B cell (primary cell): ENCODE results near the gene ADAP2. TPM values are rescaled to one million over a fixed set of nuclear protein-coding genes. Genes with fewer than 3 reads are reported as not detected.

Source experiments
- ATAC-seq: fragments of 200-7000 bp; cut with Tn5 transposase; one replicate; pipeline ENCODE4 v1.10.0; 2021; ENCODE audit warnings: low read depth, mild to moderate bottlenecking, moderate number of reproducible peaks, moderate library complexity
- CTCF ChIA-PET: fragments of 350-600 bp; sonication (Branson Sonifier 250); formaldehyde crosslinking; loops from one replicate; lab custom pipeline; 2021; ENCODE audit warnings: antibody characterized with exemption, inconsistent platforms; lab: Charles Lee
- POLR2A ChIA-PET: fragments of 350-600 bp; sonication (Branson Sonifier 250); formaldehyde crosslinking; loops from one replicate; lab custom pipeline; 2021; ENCODE audit warnings: antibody characterized with exemption; lab: Charles Lee
- DNase-seq: peaks from one replicate; pipeline ENCODE4 v3.0.0; 2013
- H2AFZ ChIP-seq: 2 replicates; pipeline ENCODE4 v1.6.1; 2012; ENCODE audit warnings: mild to moderate bottlenecking, low read depth, low read length; ENCODE audit not compliant: insufficient read depth, poor library complexity, severe bottlenecking
- H3K27ac ChIP-seq, 2 donors: 1 replicate in 1 of 2; 2 replicates in 1 of 2; pipeline ENCODE4 v1.5.1; 2012 to 2013; ENCODE audit warnings: low read length in 2 of 2, mild to moderate bottlenecking in 2 of 2, moderate library complexity in 1 of 2
- H3K27me3 ChIP-seq, 4 experiments: fragments of 200-600 bp in 1 of 4; sonication (generic) in 1 of 4; replicated peaks in 1 of 4; 1 replicate in 2 of 4; 2 replicates in 2 of 4; pipeline versions ENCODE4 v1.6.1 to v1.7.0; 2013 to 2016; ENCODE audit warnings: low read length in 3 of 4, mild to moderate bottlenecking in 2 of 4, mixed read lengths in 1 of 4, moderate library complexity in 1 of 4; ENCODE audit not compliant: insufficient read depth in 4 of 4, control insufficient read depth in 3 of 4; ENCODE audit errors: control extremely low read depth in 1 of 4
- H3K36me3 ChIP-seq, 2 experiments: replicated peaks in 1 of 2; 1 replicate in 1 of 2; 2 replicates in 1 of 2; pipeline versions ENCODE4 v1.6.1 to v1.7.1; 2013; ENCODE audit warnings: low read length in 1 of 2; ENCODE audit not compliant: insufficient read depth in 2 of 2, control insufficient read depth in 1 of 2; ENCODE audit errors: control extremely low read depth in 1 of 2, extremely low read depth in 1 of 2
- H3K4me1 ChIP-seq, 2 donors: fragments of 200-600 bp in 1 of 2; sonication (generic) in 1 of 2; 1 replicate in 1 of 2; 2 replicates in 1 of 2; pipeline versions ENCODE4 v1.5.1 to v1.6.1; 2013 to 2017; ENCODE audit warnings: low read length in 2 of 2; ENCODE audit not compliant: control insufficient read depth in 2 of 2, insufficient read depth in 2 of 2
- H3K4me2 ChIP-seq: replicated peaks from 2 replicates; pipeline ENCODE3; 2012; ENCODE audit warnings: mild to moderate bottlenecking, low read depth, low read length; ENCODE audit not compliant: poor library complexity, severe bottlenecking
- H3K4me3 ChIP-seq, 5 experiments: fragments of 200-600 bp in 1 of 5; sonication (generic) in 1 of 5; 1 replicate in 3 of 5; 2 replicates in 2 of 5; pipeline versions ENCODE4 v1.5.1 to v1.7.0; 2011 to 2016; ENCODE audit warnings: low read length in 4 of 5, mild to moderate bottlenecking in 4 of 5, low read depth in 2 of 5, control low read depth in 1 of 5, moderate library complexity in 1 of 5; ENCODE audit not compliant: insufficient read depth in 1 of 5; ENCODE audit errors: control extremely low read depth in 1 of 5, extremely low read depth in 1 of 5
- H3K79me2 ChIP-seq: fragments of 200-600 bp; sonication (generic); one replicate; pipeline ENCODE4 v1.6.0; 2016; ENCODE audit warnings: low read length; ENCODE audit not compliant: control insufficient read depth, insufficient read depth
- H3K9ac ChIP-seq: fragments of 200-600 bp; sonication (generic); 2 replicates; pipeline ENCODE4 v1.6.1; 2017; ENCODE audit warnings: mild to moderate bottlenecking, low read length, moderate library complexity
- H3K9me3 ChIP-seq, 3 donors: one replicate each; pipeline versions ENCODE4 v1.6.1 to v1.7.1; 2013; ENCODE audit warnings: low read length in 2 of 3; ENCODE audit not compliant: control insufficient read depth in 2 of 3, insufficient read depth in 1 of 3; ENCODE audit errors: control extremely low read depth in 1 of 3
- H4K20me1 ChIP-seq: 2 replicates; pipeline ENCODE4 v1.6.0; 2012; ENCODE audit warnings: mild to moderate bottlenecking, low read length; ENCODE audit not compliant: insufficient read depth, control insufficient read depth, poor library complexity, severe bottlenecking
- H3K27ac Mint-ChIP-seq: one replicate; pipeline ENCODE4 v1.8.0; 2021; ENCODE audit warnings: mixed read lengths
- H3K27me3 Mint-ChIP-seq: one replicate; pipeline ENCODE4 v1.8.0; 2021; ENCODE audit warnings: mixed read lengths
- H3K4me1 Mint-ChIP-seq: one replicate; pipeline ENCODE4 v1.8.0; 2021; ENCODE audit warnings: mixed read lengths
- H3K4me3 Mint-ChIP-seq: one replicate; pipeline ENCODE4 v1.8.0; 2021; ENCODE audit warnings: mixed read lengths
- H3K9me3 Mint-ChIP-seq: one replicate; pipeline ENCODE4 v1.8.0; 2022; ENCODE audit warnings: mixed read lengths; ENCODE audit not compliant: insufficient read depth
- CTCF ChIP-seq: fragments of 200-600 bp; IDR thresholded peaks from one replicate; pipeline ENCODE4 v1.8.0; 2022; ENCODE audit warnings: antibody characterized with exemption, mild to moderate bottlenecking
- EZH2 ChIP-seq: IDR thresholded peaks from 2 replicates; pipeline ENCODE4 v1.6.1; 2012; ENCODE audit warnings: borderline replicate concordance, low read depth, mild to moderate bottlenecking, moderate library complexity, low read length; ENCODE audit not compliant: insufficient read depth, poor library complexity, severe bottlenecking
- WGBS: methylation state at CpG from one replicate; pipeline ENCODE4 v1.1.5; 2013; ENCODE audit warnings: missing lambda C conversion rate; ENCODE audit not compliant: insufficient coverage; 5-methylcytosine and 5-hydroxymethylcytosine counted together
- intact Hi-C: fragments of 100-400 bp; cut with micrococcal nuclease; formaldehyde crosslinking; loops from one replicate; pipeline ENCODE4 v1.10.0; 2022
- polyA plus RNA-seq: library from polyadenylated mRNA; depleted of rRNA; stranded (reverse); fragments of >200 nt; gene quantifications from 2 replicates; pipeline ENCODE4 v1.2.3, GENCODE V29; 2012
- total RNA-seq, 2 donors: library from RNA; stranded (reverse); fragments of 120-200 nt in 1 of 2; gene quantifications; 1 replicate in 1 of 2; 2 replicates in 1 of 2; pipeline versions ENCODE4 v1.2.3 to v1.2.4, GENCODE V29; 2013 to 2022

ADAP2 gene
- total and polyA plus RNA-seq, 2 donors (not counting 1 experiment from before 2014, with no cell fraction given) = 8.5 to 14.6 TPM

GRCh38 chr17:30969989-30970830, 48.5 kb downstream of the ADAP2 start:
- H4K20me1 ChIP-seq = peaks cover 3% of the 10 kb centered on the region
- ChIA-PET POLR2A (interaction anchor here (0.6 to 2.6 kb wide), 8 partner anchors 9 to 146 kb away, joined by 3 to 9 read pairs (median 6); partner anchors contain the start of genes ADAP2 and CRLF3), CTCF (interaction anchor here (0.6 to 5.6 kb wide), 12 partner anchors 11 to 871 kb away, joined by 3 to 45 read pairs (median 4); partner anchors contain the start of genes ADAP2 and TEFM)
- H3K4me1 ChIP-seq = peaks cover 31 to 46% of the 10 kb centered on the region in 2 donors
- Mint-ChIP-seq H3K27me3 (no peaks in the 10 kb centered on the region), H3K4me1 (peaks cover 47% of the 10 kb centered on the region), H3K9me3 (no peaks in the 10 kb centered on the region), H3K27ac (peak overlapping the region; percentile 94), H3K4me3 (peak overlapping the region; percentile 99)
- peak overlapping the region; percentile 92 for H3K4me2 ChIP-seq
- H2AFZ ChIP-seq = peak overlapping the region; percentile 88
- ATAC-seq (peak; percentile 31), DNase-seq (peak; percentile 88)
- H3K79me2 ChIP-seq = peaks cover 38% of the 10 kb centered on the region
- peak overlapping the region; percentile 67 to 94 (median 91) for H3K4me3 ChIP-seq
- TF ChIP-seq CTCF (no peak), EZH2 (no peak)
- 8% methylated on average over 28 of the region's 31 CpGs for WGBS
- H3K9ac ChIP-seq = peak overlapping the region; percentile 89
- peak overlapping the region; percentile 90 for H3K27ac ChIP-seq
- intact Hi-C loops = loop anchor here (1.0 to 10.0 kb wide), 8 partner anchors 15 to 522 kb away; partner anchors contain the start of genes ADAP2 and NF1
- H3K36me3 ChIP-seq = peaks cover 0 to 8% of the 10 kb centered on the region in 2 experiments
- H3K27me3 ChIP-seq = no peaks in the 10 kb centered on the region
- no peaks in the 10 kb centered on the region for H3K9me3 ChIP-seq
